ENCODE results near the gene OXGR1. TPM values are rescaled to one million over a fixed set of nuclear protein-coding genes. Genes with fewer than 3 reads are reported as not detected.

Gene OXGR1
- total RNA-seq, 1 donor from 2014 or later, result 0.74 TPM

- Histone ChIP-seq H3K4me1 (no peaks in the 10 kb centered on the region), H3K4me3 (no peak overlapping the region), H3K27me3 (no peaks in the 10 kb centered on the region), H3K9me3 (no peaks in the 10 kb centered on the region), H3K27ac (no peak overlapping the region), H3K36me3 (no peaks in the 10 kb centered on the region)
- intact Hi-C loops (cut with DNase I), result no loop called here
- DNase-seq (ENCODE audit: extremely low spot score in 2 of 2), result no peak
- TF ChIP-seq POLR2A (IDR thresholded peaks at IDR 0.05) (no peak), POLR2AphosphoS5 (IDR thresholded peaks at IDR 0.05; ENCODE audit: insufficient read depth in 1 of 2, low read depth in 1 of 2) (no peak)
- TF ChIP-seq, protein P1, sequence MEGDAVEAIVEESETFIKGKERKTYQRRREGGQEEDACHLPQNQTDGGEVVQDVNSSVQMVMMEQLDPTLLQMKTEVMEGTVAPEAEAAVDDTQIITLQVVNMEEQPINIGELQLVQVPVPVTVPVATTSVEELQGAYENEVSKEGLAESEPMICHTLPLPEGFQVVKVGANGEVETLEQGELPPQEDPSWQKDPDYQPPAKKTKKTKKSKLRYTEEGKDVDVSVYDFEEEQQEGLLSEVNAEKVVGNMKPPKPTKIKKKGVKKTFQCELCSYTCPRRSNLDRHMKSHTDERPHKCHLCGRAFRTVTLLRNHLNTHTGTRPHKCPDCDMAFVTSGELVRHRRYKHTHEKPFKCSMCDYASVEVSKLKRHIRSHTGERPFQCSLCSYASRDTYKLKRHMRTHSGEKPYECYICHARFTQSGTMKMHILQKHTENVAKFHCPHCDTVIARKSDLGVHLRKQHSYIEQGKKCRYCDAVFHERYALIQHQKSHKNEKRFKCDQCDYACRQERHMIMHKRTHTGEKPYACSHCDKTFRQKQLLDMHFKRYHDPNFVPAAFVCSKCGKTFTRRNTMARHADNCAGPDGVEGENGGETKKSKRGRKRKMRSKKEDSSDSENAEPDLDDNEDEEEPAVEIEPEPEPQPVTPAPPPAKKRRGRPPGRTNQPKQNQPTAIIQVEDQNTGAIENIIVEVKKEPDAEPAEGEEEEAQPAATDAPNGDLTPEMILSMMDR (IDR thresholded peaks at IDR 0.05), result no peak
Observed at GRCh38 chr13:96948127-96948526, 46.1 kb downstream of the OXGR1 start.

GRCh38 chr13:96947343-96947910 lies 46.8 kb downstream of the OXGR1 start:
- no peaks in the 10 kb centered on the region for H3K4me1 ChIP-seq
- H3K27ac ChIP-seq, result no peak overlapping the region
- H3K36me3 ChIP-seq, result no peaks in the 10 kb centered on the region
- H3K4me3 ChIP-seq, result no peak overlapping the region
- TF ChIP-seq POLR2A (IDR thresholded peaks at IDR 0.05) (no peak), POLR2AphosphoS5 (IDR thresholded peaks at IDR 0.05; ENCODE audit: insufficient read depth in 1 of 2, low read depth in 1 of 2) (no peak)
- TF ChIP-seq, protein P1 (IDR thresholded peaks at IDR 0.05), result no peak
- H3K9me3 ChIP-seq, result no peaks in the 10 kb centered on the region
- intact Hi-C loops (cut with DNase I), result no loop called here
- no peak for DNase-seq (ENCODE audit: extremely low spot score in 2 of 2)
- H3K27me3 ChIP-seq, result no peaks in the 10 kb centered on the region

DNA sequence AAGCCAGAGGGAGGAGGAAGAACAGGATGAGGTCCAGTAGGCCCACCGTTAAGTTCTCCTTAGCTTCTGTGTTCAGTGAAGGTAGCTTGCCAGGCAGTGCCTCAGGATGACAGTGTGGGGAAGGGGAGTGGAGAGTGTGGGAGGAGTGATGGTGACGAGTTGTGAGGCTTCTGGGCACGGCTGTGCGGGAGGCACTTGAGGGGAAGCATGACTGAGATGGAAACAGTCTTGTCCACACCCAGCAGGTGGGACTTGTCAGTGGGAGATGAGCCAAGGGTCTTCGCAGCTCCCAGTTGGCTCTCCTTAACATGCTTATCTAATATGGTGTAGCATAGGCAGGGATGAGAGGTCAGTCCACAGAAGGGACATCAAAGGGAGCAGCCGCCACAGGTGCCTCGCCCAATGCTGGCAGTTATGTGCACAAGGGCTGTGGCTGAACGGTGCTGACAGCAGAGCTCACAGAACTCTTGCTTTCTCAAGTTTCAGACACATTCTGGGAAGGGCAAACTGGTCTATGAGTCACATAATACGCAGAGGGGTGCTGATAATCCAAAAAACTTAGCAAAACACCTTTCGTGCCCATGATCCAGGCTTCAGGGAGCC lies 47.5 kb downstream of the OXGR1 start:
- no peak for DNase-seq (ENCODE audit: extremely low spot score in 2 of 2)
- Histone ChIP-seq H3K4me3 (no peak overlapping the region), H3K27ac (no peak overlapping the region), H3K4me1 (no peaks in the 10 kb centered on the region), H3K27me3 (no peaks in the 10 kb centered on the region), H3K9me3 (no peaks in the 10 kb centered on the region), H3K36me3 (no peaks in the 10 kb centered on the region)
- intact Hi-C loops (cut with DNase I), result no loop called here
- no peak for TF ChIP-seq POLR2A (IDR thresholded peaks at IDR 0.05)
- no peak for TF ChIP-seq POLR2AphosphoS5 (IDR thresholded peaks at IDR 0.05; ENCODE audit: insufficient read depth in 1 of 2, low read depth in 1 of 2)
- TF ChIP-seq, protein P1 (IDR thresholded peaks at IDR 0.05), result no peak

DNA sequence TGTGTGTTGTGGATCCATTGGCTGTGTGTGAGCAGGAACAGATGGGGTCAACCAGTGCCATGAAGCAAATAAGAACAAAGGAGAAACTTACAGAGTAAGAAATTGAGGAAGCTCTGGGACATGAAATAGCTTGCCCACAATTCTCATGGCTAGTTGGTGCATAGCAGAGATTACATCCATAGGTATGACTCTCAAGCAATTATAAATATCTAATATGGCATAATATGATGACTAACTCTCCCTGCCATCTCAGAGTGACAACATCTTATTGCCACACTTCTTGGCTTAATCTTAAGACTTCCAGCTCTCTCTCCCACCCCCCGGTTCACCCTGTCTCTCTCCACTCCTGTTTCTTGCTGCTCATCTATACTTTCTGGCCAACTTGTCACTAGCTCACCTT lies 53.3 kb downstream of the OXGR1 start:
- DNase-seq (ENCODE audit: extremely low spot score in 2 of 2), result no peak
- H3K27ac ChIP-seq, result no peak overlapping the region
- no peak overlapping the region for H3K4me3 ChIP-seq
- TF ChIP-seq POLR2A (IDR thresholded peaks at IDR 0.05), result no peak
- TF ChIP-seq, protein P1 (IDR thresholded peaks at IDR 0.05), result no peak
- no peak for TF ChIP-seq POLR2AphosphoS5 (IDR thresholded peaks at IDR 0.05; ENCODE audit: insufficient read depth in 1 of 2, low read depth in 1 of 2)
- intact Hi-C loops (cut with DNase I), result no loop called here
- H3K9me3 ChIP-seq, result no peaks in the 10 kb centered on the region
- H3K36me3 ChIP-seq, result no peaks in the 10 kb centered on the region
- H3K27me3 ChIP-seq, result no peaks in the 10 kb centered on the region
- no peaks in the 10 kb centered on the region for H3K4me1 ChIP-seq

DNA sequence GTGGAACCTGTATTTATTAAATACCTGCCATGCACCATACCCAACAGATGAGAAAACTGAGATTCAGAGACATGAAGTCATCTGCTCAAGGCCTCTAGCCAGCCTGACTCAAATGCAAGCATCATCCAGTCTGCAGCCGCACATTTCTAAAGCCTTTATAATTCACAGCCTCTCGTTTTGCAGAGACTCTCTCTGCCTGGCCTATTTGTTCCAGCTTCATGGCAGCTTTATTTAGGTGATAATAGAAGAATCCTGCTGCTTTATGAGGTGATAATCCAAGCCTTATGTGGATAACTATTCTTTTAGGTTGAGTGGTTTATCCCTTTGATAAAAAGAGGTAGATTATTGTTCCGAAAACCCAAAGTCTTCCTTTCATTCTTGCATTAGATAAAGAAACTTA lies 58.4 kb downstream of the OXGR1 start:
- intact Hi-C loops (cut with DNase I), result no loop called here
- Histone ChIP-seq H3K9me3 (no peaks in the 10 kb centered on the region), H3K36me3 (no peaks in the 10 kb centered on the region), H3K4me3 (no peak overlapping the region), H3K4me1 (no peaks in the 10 kb centered on the region), H3K27me3 (no peaks in the 10 kb centered on the region), H3K27ac (no peak overlapping the region)
- DNase-seq (ENCODE audit: extremely low spot score in 2 of 2), result no peak
- TF ChIP-seq, protein P1 (IDR thresholded peaks at IDR 0.05), result no peak
- TF ChIP-seq POLR2AphosphoS5 (IDR thresholded peaks at IDR 0.05; ENCODE audit: insufficient read depth in 1 of 2, low read depth in 1 of 2) (no peak), POLR2A (IDR thresholded peaks at IDR 0.05) (no peak)

Measured in vagina (tissue), 2 donors.